CMK (cell line): ENCODE data around the gene PPP1R9B.

Experiments used
- DNase-seq: peaks from one replicate; pipeline ENCODE4 v3.0.0-alpha.2; 2010; ENCODE audit warnings: low read depth

Gene PPP1R9B

GRCh38 chr17:50141026-50141744 lies 9.3 kb downstream of the PPP1R9B start:
- no peak for DNase-seq

GRCh38 chr17:50139950-50140885 lies 10.3 kb downstream of the PPP1R9B start:
- DNase-seq = peak; percentile 86

- DNase-seq = no peak
Measured at GRCh38 chr17:50139185-50139783, 11.2 kb downstream of the PPP1R9B start.

GRCh38 chr17:50137042-50137441 lies 13.4 kb downstream of the PPP1R9B start:
- DNase-seq = no peak

GRCh38 chr17:50136096-50136687 lies 14.3 kb downstream of the PPP1R9B start:
- no peak for DNase-seq

GRCh38 chr17:50135316-50136095 lies 15.0 kb downstream of the PPP1R9B start:
- DNase-seq = no peak

GRCh38 chr17:50134206-50135110 lies 16.0 kb downstream of the PPP1R9B start:
- DNase-seq = no peak

GRCh38 chr17:50133769-50134099 lies 16.7 kb downstream of the PPP1R9B start:
- no peak for DNase-seq

- DNase-seq = no peak
Measured at GRCh38 chr17:50133028-50133768, 17.3 kb downstream of the PPP1R9B start.

DNA sequence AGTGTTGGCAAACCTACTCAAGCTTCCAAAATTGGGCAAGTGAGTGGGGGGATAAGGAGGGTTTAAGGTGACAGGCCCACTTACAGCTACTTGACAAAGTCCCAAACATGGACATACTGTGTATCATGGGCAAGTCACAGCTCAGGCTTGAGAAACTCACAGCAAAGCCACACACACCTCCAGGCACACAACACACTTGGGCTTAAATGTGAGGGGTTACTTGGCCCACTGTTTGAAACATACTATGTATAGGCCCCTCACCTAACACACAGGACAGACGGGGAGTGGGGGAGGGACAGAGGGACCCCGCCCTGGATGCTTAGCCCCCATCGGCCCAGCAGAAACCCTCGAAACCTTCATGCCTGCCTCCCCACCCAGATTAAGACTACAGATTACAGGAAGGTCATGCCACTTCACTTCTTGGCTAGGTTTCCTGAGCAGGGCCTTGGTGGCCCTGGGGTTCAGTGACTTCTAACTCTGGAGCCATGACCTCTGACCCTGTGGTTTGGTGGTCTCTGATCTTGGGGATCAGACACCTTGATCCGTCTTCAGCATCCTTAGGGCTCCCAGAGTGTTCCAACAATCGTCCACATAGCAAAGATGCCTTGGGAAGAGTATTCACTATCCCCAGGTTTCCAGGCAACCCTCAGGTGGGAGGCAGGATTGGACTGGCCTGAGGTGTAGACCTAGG lies 18.2 kb downstream of the PPP1R9B start:
- no peak for DNase-seq

DNA sequence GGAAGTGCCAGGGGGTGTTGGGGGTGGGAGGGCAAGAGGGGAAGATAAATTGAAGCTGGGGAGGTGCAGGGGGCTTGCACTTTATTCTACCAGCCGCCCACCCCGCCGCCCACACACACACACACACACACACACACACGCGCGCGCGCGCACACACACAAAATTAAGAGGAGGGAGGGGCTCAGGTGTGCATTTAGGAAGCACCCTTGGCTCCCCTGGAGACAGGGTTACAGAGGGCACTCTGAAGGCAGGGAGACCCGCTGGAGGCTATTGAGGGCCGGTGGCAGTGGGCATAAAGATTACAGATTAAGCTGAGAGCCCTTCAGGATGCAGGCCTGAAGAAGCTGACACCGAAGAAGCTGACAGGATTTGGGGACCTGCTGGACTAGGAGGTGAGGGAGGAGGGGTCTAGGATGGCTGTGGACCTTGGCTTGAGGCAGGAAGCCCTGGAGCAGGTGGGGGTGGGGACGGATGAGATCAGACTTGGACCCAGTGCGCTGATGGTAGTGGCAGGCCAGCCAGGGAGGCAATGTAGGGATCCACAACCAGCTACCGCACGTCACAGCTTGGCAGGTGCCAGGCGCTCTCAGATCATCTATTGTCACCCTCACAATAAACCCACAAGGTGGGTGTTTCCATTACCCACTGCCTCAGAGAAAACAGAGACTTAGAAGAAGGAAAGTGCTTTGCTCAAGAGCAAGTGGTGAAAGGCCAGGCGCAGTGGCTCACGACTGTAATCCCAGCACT lies 19.7 kb downstream of the PPP1R9B start:
- DNase-seq = no peak

- DNase-seq = no peak
Measured at GRCh38 chr17:50129728-50130558, 20.5 kb downstream of the PPP1R9B start, which contains the start of gene SAMD14. Gene SAMD14 (minus strand): TSS chr17:50130160. CDS start chr17:50124959, 5,201 bp downstream.

- DNase-seq = no peak
Measured at GRCh38 chr17:50129353-50129727, 21.1 kb downstream of the PPP1R9B start.

DNA sequence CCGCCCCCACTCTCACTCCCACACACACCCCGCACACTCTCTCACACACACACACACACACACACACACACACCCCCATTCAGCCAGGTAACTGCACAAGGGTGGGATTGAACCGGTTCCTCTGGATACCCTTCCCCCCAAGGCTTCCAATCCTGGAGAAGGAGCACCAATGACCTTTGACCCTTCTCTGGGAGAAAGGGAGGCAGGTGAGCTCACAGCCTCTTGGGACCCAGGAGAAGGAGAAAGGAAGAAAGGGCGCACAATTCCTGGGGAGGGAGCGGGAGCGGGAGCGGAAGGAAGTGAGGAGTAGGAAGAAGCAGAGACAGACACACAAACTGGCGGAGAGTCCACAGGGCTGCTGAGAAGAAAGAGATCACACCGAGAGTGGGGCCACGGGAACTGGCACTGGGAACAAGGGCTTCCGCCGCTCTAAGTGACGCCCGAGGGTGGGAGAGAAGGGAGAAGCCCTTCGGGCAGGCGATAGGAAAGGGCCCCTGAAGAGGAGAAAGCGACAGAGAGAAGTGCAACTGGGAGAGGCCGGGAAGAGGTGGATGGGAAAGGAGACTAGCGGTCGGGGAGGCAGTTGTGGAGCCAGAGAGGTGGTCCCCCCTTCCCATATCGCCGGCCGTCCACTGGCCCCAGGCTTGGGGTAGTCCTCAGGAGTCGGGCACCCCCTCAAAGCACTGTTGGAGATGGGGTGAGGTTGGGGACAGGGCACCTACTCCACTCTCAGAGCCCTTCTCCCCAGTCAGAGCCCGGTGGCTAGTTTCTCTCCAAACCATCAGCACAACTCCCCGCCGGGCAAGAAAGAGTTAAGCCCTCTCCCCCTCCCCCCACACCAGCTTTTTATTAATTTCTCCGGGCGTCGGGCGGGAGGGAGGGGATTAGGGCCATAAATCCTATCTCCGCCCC lies 21.8 kb downstream of the PPP1R9B start:
- DNase-seq = no peak

- DNase-seq = no peak
Measured at GRCh38 chr17:50127697-50128361, 22.6 kb downstream of the PPP1R9B start.

- no peak for DNase-seq
Measured at GRCh38 chr17:50125420-50125997, 25.0 kb downstream of the PPP1R9B start.
